ENCODE measurements around the gene GIT2.
"Not testable (repeated sequence)": the region's sequence is repeated elsewhere in the genome, so short reads cannot be mapped to it uniquely, and the experiment has no call there.

Gene GIT2

GRCh38 chr12:110004598-110004997 is 8.4 kb upstream of the GIT2 start:
- no peak for DNase-seq (ENCODE audit: low read depth)

- no peak for DNase-seq (ENCODE audit: low read depth)
Observed at GRCh38 chr12:110002676-110003515, 6.7 kb upstream of the GIT2 start.

GRCh38 chr12:110001596-110001995 is 5.4 kb upstream of the GIT2 start:
- DNase-seq (ENCODE audit: low read depth), result no peak

GRCh38 chr12:109999983-110000505 is 3.9 kb upstream of the GIT2 start:
- no peak for DNase-seq (ENCODE audit: low read depth)

- no peak for DNase-seq (ENCODE audit: low read depth)
Observed at GRCh38 chr12:109999649-109999971, 3.4 kb upstream of the GIT2 start.

- peak; percentile 71 for DNase-seq (ENCODE audit: low read depth)
Observed at GRCh38 chr12:109998904-109999648, 2.9 kb upstream of the GIT2 start, which contains the start of gene ANKRD13A. TSS of gene ANKRD13A (plus strand) at chr12:109999430. CDS start at chr12:109999689, 259 bp downstream.

GRCh38 chr12:109998241-109998903 is 2.2 kb upstream of the GIT2 start:
- no peak for DNase-seq (ENCODE audit: low read depth)

GRCh38 chr12:109997393-109997792 is 1.2 kb upstream of the GIT2 start:
- DNase-seq (ENCODE audit: low read depth), result no peak

- DNase-seq (ENCODE audit: low read depth), result no peak
Observed at GRCh38 chr12:109996483-109996853, 300 bp upstream of the GIT2 start.

GRCh38 chr12:109995361-109995685 is 845 bp downstream of the GIT2 start:
- DNase-seq (ENCODE audit: low read depth), result no peak

- no peak for DNase-seq (ENCODE audit: low read depth)
Observed at GRCh38 chr12:109994401-109995175, 1.6 kb downstream of the GIT2 start.

GRCh38 chr12:109993091-109993490 is 3.1 kb downstream of the GIT2 start:
- DNase-seq (ENCODE audit: low read depth), result no peak

- DNase-seq (ENCODE audit: low read depth), result no peak
Observed at GRCh38 chr12:109991586-109991985, 4.6 kb downstream of the GIT2 start.

- no peak for DNase-seq (ENCODE audit: low read depth)
Observed at GRCh38 chr12:109989380-109989779, 6.8 kb downstream of the GIT2 start.

- DNase-seq (ENCODE audit: low read depth), result no peak
Observed at GRCh38 chr12:109988903-109989302, 7.3 kb downstream of the GIT2 start.

- DNase-seq (ENCODE audit: low read depth), result no peak
Observed at GRCh38 chr12:109988274-109988673, 7.9 kb downstream of the GIT2 start.

- DNase-seq (ENCODE audit: low read depth), result no peak
Observed at GRCh38 chr12:109987615-109988014, 8.6 kb downstream of the GIT2 start.

GRCh38 chr12:109986236-109986635 is 9.9 kb downstream of the GIT2 start:
- not testable (repeated sequence) for DNase-seq (ENCODE audit: low read depth)

GRCh38 chr12:109983432-109984142 is 12.6 kb downstream of the GIT2 start:
- DNase-seq (ENCODE audit: low read depth), result no peak

- no peak for DNase-seq (ENCODE audit: low read depth)
Observed at GRCh38 chr12:109982210-109982609, 14.0 kb downstream of the GIT2 start.

- no peak for DNase-seq (ENCODE audit: low read depth)
Observed at GRCh38 chr12:109981311-109981710, 14.9 kb downstream of the GIT2 start.
